Fibroblast of pulmonary artery (primary cell): ENCODE measurements around the gene FOXN4.

ENCODE experiments used
- DNase-seq: peaks from one replicate; pipeline ENCODE4 v3.0.0-alpha.2; 2010; ENCODE audit warnings: low read depth
- H3K4me3 ChIP-seq: replicated peaks from 2 replicates; pipeline ENCODE4 v1.5.1; 2011; ENCODE audit warnings: low read depth, mild to moderate bottlenecking, control low read depth, low read length, moderate library complexity
- TF ChIP-seq, protein P1 (sequence below): IDR thresholded peaks from 2 replicates; pipeline ENCODE4 v1.5.1; 2011; ENCODE audit warnings: mild to moderate bottlenecking, control low read depth, low read length, inconsistent platforms; ENCODE audit errors: missing control alignments

Gene FOXN4

DNA sequence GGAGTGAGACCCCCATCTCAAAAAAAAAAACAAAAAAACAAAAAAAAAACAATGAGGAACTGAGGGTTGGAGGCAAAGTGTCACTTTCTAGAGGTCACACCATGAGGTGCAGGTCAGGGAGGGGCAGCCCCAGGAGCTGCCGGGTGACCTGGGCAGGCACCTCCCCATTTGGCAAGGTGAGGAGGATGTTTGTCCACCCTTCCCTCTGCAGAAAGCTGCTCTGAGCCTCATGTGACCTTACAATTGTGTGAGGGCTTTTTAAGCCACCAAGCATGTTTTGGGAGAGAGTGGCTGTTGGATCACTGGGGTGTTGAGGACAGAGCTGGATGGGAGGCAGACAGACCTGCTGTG is 49.6 kb downstream of the FOXN4 start:
- DNase-seq, result no peak
- no peak overlapping the region for H3K4me3 ChIP-seq
- TF ChIP-seq, protein P1, sequence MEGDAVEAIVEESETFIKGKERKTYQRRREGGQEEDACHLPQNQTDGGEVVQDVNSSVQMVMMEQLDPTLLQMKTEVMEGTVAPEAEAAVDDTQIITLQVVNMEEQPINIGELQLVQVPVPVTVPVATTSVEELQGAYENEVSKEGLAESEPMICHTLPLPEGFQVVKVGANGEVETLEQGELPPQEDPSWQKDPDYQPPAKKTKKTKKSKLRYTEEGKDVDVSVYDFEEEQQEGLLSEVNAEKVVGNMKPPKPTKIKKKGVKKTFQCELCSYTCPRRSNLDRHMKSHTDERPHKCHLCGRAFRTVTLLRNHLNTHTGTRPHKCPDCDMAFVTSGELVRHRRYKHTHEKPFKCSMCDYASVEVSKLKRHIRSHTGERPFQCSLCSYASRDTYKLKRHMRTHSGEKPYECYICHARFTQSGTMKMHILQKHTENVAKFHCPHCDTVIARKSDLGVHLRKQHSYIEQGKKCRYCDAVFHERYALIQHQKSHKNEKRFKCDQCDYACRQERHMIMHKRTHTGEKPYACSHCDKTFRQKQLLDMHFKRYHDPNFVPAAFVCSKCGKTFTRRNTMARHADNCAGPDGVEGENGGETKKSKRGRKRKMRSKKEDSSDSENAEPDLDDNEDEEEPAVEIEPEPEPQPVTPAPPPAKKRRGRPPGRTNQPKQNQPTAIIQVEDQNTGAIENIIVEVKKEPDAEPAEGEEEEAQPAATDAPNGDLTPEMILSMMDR, result no peak

DNA sequence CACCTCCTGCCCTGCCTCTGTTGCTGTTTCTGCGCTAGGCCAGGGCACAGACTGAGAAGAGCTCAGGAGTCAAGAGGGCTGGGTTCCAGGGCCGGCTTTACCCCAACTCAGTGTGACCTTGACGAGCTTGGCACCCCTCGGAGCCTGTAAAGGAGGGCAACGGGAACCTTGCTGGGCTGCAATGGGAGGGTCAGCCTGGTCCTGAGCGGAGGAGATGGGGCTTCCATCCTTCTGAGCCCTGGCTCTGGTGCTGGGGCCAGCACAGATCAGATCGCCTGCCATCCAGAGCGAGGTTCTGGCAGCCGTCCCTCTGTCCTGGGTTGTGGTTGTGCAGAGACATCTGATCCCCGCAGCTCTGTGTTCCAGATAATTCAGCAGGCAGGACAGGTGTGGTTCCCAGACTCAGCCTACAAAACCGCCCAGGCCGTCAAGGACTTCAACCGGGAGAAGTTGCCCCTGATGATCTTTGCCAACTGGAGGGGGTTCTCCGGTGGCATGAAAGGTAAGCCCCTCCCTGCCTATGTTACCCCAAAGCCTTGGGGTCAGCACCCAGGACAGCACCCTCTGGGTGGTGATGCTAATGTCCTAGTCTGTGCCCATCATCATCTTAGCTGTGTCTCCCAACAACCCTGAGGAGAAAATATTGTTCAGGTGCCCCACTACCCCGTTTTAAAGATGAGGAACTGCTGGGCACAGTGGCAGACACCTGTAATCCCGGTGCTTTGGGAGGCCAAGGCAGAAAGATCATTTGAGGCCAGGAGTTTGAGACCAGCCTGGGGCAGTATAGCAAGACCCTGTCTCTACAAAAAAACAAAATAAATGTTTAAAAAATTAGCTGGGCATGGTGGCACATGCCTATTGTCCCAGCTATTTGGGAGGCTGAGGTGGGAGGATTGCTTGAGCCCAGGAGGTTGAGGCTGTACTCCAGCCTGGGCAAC is 50.2 kb downstream of the FOXN4 start:
- TF ChIP-seq, protein P1, result no peak

DNA sequence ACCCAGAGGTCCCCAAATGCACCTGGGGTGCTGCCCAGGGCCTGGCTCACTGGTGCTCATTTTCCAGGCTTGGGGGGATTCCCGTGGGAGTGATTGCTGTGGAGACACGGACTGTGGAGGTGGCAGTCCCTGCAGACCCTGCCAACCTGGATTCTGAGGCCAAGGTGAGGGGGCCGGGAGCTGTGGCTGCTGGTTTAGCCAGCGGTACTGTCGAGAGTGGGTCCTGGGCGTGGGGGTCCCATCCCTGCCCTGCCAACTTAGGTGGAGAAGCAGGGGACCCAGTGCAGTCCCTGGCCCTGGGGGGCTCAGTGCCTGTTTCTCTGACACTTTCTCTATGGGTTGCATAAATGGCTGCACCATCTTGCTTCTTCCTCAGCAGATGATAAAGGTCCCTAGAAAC is 50.9 kb downstream of the FOXN4 start:
- no peak for DNase-seq
- TF ChIP-seq, protein P1, result no peak
- H3K4me3 ChIP-seq, result no peak overlapping the region

More for the DNA sequence above, 50.2 kb downstream of the FOXN4 start:
- DNase-seq, result no peak
- no peak overlapping the region for H3K4me3 ChIP-seq

DNA sequence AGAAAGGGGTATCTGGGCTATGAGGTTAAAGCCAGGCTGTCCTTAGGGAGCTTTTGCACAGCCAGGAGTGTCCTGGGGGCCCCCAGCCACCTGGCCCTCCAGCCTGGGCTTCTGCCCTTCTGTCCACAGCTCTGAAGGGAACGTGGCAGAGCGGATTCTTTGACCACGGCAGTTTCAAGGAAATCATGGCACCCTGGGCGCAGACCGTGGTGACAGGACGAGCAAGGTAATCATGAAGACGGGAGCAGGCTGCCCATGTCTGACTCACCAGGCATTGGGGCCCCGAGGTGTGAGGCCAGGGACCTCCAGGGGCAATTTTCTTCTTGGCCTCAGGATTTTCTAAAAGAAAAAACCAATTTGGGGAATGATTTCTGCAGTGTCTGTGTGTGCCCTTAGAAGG is 53.1 kb downstream of the FOXN4 start:
- TF ChIP-seq, protein P1, result no peak
- no peak for DNase-seq
- H3K4me3 ChIP-seq, result no peak overlapping the region

DNA sequence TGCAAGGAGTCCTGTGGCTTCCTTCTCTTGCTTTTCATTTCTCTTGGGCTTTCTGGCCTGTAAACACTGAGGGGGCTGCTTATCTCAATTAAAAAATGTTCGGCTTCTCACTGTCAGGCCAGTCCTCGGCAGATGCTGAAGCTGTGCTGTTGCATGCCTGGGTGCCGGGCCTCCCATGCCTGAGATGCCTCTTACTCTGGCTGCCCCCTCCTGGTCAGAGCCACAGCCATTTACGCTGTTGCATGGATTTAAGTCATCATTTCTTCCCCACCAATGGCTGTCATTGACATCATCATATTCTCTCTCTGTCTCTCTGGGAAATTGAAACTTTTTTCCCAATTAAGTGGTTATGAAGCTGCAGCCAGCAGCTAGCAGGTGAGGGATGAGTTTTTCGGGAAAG is 53.7 kb downstream of the FOXN4 start:
- no peak overlapping the region for H3K4me3 ChIP-seq
- TF ChIP-seq, protein P1, result peak; percentile 20
- peak; percentile 43 for DNase-seq

DNA sequence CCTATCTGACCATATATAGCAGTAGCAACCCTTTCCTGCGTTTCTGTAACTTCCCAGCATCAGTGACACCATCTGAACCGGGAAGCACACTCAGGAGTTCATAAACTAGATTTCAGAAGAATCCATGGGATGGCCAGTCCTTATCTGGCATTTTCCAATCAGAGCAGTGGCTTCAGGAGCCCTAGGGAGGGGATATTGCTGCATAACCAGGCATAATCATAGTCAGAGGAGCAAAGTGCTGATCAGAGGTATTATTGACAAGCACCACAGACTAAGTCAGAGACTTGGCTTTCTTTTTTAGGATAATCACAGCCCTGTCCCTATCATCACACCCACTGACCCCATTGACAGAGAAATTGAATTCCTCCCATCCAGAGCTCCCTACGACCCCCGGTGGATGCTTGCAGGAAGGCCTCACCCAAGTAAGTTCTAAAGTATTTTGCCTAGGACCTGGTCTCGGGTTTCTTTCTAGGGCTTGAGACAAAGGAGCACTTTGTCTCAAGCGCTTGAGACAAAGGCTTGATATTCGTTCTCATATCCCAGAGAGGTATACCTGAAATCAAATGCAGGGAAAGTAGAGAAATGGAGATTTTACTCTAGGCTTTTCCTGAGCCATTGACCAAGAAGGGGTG is 55.1 kb downstream of the FOXN4 start:
- TF ChIP-seq, protein P1, result no peak

More for the DNA sequence above, 55.1 kb downstream of the FOXN4 start:
- no peak overlapping the region for H3K4me3 ChIP-seq
- DNase-seq, result no peak
